CD4-positive, alpha-beta T cell treated with Interleukin-17A for 4 hours (primary cell): ENCODE measurements around the gene DDHD1.

Source experiments
- DNase-seq: peaks from one replicate; pipeline ENCODE4 v3.0.0-alpha.2; 2020; ENCODE audit warnings: mixed read lengths

DDHD1 gene

DNA sequence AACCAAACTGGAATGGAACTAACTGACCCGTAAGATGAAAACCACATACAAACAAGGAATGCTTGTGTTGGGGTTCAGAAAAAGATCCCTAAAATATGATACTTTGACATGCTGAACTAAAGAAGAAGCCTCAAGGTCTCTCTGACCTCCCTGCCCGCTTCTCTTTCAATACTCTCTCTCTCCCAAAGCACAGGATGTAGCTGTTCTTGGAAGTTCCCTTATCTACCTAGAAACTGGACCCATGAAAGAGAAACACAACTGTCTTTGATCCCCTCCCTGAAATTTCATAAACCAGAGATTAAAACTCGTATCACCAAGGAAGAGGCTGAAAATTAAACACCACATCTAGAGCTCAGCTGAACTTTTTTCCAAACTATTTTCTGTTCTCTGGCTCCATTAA lies 125.6 kb downstream of the DDHD1 start:
- DNase-seq = no peak

DNA sequence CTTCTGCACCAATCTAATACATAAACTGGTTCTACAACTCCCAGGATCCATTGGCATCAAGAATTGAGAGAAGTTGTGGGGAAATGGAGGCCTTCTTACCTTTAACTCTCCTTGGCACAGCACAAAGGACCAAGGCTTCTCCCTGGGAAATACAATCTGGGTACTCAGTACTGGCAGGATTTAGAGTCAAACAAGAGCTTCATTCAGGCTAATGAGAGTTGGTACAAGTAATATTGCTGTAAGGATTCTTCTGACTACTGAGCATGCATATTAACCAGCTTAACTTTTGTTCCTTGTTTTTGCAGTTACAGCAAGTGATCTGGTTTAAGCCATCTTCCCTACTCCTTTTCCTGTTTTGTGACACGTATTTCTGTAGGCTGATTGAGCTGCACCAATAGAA lies 126.1 kb downstream of the DDHD1 start:
- no peak for DNase-seq

DNA sequence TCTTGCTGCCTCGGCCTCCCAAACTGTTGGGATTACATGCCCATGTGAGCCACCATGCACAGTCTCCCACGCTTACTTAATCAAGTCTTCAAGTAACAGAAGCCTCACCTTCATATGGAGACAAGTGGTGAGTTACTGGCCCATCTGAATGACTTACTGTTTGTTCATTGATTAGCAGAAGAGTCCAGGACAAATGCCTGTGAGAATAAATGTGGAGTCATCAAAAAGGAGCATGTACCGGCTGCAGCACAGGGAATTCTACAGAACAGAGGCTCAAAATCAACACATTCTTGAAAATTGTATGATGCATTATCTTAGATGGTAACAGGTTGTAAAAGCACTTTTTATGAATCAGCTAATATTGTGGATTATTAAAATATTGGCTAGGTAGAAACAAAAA lies 129.8 kb downstream of the DDHD1 start:
- no peak for DNase-seq

- DNase-seq = no peak
These were observed 130.5 kb downstream of the DDHD1 start for GRCh38 chr14:53022593-53022992.

- DNase-seq = no peak
These were observed 132.8 kb downstream of the DDHD1 start for GRCh38 chr14:53020193-53020932.

GRCh38 chr14:53019406-53019805 lies 133.7 kb downstream of the DDHD1 start:
- no peak for DNase-seq

- no peak for DNase-seq
These were observed 135.3 kb downstream of the DDHD1 start for GRCh38 chr14:53017837-53018236.

- DNase-seq = no peak
These were observed 136.2 kb downstream of the DDHD1 start for GRCh38 chr14:53016919-53017318.

GRCh38 chr14:53016491-53016890 lies 136.6 kb downstream of the DDHD1 start:
- no peak for DNase-seq

DNA sequence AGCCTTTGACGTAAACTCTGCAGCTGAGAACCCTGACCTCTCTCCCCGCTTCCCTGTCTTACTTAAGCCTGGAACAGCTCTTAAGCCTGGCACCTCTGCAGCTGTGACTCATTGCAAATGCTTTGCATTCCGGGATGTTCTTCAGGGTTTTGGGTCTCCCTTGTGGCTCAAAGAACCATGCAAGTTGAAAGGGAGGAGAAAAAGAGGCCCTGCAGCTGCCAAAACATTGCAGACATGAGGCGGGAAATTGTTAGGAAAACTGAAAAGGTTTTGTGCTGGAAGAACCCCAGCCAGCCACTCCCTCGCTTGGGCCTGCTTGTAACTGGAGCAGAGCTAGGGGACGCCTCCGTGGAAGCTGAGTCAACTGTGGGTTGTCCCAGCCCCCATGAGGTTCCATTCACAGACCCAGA lies 142.1 kb downstream of the DDHD1 start:
- no peak for DNase-seq

DNA sequence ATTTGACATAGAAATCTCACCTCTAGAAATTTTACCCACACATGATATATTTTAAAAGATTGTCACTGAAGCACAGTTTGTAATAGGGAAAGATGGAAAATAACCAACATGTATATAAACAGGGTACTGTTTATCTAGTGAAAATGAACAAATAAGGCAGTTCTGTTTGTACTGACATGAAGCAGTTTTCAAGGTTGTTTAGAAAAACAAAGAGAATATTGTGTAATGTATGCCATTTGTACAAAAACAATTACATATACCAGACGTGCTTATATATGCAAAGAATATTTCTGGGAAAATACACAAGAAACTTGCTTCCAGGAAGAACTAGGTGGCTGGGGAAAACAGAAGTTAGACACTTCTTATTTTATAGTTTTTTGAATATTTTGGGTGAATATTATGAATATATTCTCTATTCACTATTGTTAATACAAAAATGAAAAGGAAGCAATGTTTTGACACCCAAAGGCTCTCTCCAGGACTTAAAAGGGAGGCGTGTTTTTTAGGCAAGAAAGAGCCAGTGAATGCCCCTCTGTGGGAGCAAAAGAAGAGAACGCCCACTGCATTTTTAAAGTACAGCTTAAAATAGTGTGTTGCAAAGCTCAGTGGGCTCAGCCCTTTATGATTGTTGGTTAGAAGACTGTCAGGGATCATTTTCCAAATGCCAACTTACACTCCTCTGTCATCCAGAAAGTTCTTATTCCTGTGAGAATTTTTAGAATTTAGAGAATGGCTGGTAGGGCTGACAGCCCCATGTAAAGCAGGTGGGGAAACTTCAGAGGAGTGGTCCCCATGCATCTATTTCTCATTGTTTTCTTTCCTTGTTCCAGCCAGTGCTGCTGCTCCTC lies 142.7 kb downstream of the DDHD1 start:
- DNase-seq = no peak

GRCh38 chr14:53006931-53007562 lies 146.1 kb downstream of the DDHD1 start:
- no peak for DNase-seq

DNA sequence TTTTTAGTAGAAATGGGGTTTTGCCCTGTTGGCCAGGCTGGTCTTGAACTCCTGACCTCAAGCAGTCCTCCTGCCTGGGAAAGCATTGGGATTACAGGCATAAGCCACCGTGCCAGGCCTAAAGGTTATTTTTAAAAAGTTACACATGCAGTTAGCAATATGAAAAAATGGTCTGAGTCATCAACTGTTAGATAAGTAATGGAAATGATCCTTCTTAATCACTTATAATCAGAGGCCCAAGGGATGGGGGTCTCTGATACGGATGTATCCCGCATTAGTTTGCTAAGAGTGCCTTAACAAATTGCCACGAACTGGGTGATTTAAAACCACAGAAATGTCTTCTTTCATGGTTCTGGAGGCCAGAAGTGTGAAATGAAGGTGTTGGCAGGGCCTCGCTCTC lies 148.1 kb downstream of the DDHD1 start:
- no peak for DNase-seq

DNA sequence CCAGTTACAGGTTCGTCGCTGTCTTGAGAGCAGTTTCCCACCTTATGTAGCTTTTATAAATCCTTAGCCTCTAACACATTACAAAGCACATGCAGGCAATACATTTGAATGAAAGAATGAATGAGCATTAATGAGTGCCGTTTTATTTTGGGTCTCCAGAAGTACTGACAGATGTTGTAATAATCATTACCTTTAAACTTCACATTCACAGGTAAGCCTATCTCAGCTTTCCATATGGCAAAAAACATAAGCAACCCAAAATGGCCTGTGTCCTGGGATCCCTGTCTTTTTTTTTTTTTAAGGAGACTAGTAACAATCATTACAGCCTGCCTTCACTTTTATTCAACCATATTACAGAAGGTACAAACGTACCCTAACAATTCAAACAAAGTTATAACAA lies 149.3 kb downstream of the DDHD1 start:
- DNase-seq = no peak

- no peak for DNase-seq
These were observed 150.5 kb downstream of the DDHD1 start for GRCh38 chr14:53002576-53002975.

GRCh38 chr14:53001787-53002378 lies 151.2 kb downstream of the DDHD1 start:
- DNase-seq = no peak

DNA sequence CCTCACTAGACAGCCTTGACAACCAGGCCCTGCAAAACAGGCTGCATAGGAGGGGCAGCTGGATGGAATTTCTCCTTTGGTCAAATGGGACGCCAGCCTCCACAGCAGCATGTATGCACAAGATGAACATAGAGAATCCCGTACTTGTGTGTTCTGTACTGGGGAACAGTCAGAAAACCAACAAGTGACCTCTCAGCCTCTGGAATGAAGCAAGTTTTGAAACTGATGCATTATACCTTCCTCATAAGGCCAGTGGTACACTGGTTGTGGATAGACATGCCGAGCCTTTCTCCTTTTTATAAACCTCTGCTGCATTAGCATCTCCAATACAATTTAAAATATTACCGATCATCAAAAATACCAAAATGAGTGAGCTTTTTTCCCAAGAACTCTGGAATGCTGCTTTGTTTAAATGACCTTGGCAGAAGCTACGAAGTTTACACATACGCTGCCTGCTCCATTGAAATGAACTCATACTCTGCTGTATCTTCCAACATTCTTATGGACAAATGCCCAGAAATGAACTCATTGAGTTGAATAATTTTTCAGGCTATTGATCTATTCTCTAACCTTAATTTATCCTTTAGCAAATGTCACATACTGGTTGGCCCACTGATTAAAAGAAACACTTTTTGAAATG lies 154.6 kb downstream of the DDHD1 start:
- no peak for DNase-seq

DNA sequence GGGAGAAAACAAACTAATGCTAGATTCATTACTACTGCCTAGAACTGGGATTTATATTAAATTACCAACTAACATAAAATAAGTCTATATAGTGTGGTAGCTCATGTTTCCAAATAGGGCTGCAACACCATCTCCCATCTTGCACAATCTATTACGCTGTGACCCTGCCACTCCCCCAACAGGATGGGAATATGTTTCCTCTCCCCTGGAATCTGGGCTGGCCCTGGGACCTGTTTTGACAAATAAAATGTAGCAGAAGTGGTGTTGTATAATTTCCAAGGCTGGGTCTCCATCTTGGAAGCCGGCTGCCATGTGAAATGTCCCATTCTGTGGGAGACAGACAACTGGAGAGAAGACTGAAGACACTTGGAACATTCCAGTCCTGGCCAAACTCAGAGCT lies 156.6 kb downstream of the DDHD1 start:
- no peak for DNase-seq

GRCh38 chr14:52995998-52996397 lies 157.1 kb downstream of the DDHD1 start:
- no peak for DNase-seq

GRCh38 chr14:52992236-52992870 lies 160.8 kb downstream of the DDHD1 start:
- DNase-seq = no peak

- no peak for DNase-seq
These were observed 165.0 kb downstream of the DDHD1 start for GRCh38 chr14:52988139-52988538.

- no peak for DNase-seq
These were observed 165.6 kb downstream of the DDHD1 start for GRCh38 chr14:52987514-52987913.
